ENCODE results near the gene TMEM26.

The TMEM26 gene

DNA sequence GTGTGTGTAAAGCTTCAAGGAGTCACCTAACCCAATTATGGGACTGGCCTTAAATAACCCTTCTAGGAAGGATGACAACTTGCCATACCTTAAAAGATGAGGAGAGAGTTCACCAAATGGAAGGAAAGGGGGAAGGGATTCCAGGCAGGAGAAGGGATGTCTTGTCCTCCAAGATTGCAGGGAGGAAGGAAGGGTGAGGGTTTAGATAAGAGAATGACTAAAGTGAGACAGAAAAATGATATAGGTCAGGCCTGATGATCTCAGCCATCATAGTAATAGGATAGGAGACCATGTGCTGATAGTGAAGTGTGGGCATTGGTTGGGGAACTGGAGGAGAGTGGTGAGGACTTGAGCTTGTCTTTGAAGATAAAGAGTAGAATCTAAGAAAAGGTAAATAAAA is 7.7 kb upstream of the TMEM26 start:
- DNase-seq (ENCODE audit: low read depth): no peak

DNA sequence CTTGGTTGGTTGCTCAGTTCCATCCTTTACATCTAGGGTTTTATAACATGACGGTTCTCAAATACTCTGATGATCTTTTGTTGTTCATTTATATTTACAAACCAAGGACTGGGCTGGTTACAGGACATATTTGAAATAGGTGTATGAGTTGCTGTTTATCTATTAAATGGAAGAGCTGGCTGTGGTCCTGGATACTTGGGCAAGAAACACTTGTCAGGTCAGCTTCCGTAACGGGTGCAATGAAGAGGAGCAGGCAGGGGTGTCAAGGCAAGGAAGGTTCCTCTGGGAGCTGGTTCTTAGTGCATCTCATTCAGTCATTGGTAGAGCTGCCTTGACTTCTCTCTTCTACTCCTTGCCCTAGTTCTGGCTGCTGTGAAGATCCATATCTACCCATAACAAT is 4.8 kb upstream of the TMEM26 start:
- no peak for DNase-seq (ENCODE audit: low read depth)

DNA sequence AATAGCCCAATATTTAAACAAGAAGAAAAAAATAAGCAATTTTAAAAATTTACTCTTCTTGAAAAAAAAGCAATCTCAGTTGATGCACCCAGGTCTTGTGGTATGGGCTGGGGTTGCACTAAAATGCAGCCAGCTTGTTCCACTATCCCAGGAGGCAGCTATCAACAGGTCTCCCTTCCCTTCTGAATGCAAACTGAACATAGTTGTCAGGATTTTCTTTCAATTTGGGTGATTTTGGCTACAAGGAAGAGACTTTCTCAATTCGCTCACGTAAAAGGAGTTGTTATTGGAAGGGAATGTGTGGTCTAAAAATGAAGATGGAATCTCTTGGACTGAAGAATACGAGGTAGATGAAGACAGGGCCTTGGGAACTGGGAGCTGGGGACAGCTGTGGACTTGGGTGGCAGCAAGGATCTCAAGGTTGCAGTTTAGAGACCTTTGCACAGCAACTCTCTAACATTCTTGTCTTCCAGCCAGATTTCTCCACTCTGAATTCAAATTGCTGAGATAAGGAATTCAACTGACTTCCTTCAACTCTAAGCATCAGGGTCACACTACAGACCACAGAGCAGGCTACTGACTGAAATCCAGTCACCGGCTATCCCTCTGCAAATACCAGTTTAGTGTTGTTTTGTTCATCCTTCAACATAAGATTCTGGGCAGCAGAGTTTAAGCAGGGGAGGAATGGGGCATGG is 3.1 kb upstream of the TMEM26 start:
- DNase-seq (ENCODE audit: low read depth): no peak

DNA sequence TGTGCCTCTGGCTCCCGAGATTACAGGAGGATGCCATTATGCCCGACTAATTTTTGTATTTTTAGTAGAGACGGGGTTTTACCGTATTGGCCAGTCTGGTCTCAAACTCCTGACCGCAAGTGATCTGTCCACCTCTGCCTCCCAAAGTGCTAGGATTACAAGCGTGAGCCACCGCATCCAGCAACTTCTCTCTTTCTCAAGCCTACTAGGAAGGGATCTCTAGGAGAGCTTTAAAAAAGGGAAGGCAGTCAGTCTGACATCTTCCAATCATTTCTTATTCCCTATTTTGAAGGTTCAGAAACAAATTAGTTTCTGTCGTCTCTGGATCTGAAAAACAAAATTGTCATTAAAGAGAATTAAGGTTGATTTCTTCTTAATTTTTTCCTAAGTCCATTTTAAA is 2.5 kb upstream of the TMEM26 start:
- no peak for DNase-seq (ENCODE audit: low read depth)

DNA sequence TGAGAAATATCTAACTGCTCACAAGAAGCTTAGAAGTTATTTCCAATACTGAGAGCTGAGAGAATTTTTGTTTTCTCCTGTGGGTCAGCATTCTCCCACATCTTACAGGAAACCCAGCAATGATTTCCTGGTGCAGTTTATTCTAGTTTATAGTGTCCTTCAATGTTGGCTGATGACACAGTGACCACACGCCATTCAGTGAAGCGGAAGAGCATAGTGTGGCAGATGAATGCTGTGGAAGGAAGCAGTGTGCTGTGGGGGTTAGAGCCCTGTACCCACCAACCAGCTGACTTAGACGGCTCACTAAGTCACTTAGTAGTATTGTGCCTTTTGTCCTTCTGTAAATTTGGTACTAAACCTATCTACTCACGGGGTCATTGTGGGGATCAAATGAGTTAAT is 1.4 kb upstream of the TMEM26 start:
- DNase-seq (ENCODE audit: low read depth): no peak

DNA sequence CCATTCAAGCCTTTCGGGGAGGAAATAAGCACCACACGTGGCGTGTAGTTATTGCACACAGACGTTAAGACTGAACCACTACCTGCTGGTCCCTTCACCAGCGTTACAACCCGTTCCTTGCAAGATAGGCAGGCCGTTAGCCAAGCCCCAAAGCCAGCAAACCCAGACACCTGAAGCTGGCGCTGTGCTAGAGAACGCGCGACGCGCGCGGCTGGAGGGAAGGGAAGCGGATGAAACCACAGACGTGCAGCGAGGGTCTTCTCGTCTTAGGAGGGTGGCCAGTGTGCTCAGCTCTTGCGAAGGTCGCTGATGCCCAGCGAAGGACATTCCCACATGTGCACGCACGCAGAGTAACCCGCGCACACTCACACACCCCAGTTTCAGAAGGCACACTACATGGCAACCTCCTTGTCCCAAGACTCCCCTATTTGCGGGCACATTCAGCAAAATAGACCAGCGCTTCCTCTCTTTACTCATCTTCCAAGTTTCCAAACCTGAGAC is 980 bp downstream of the TMEM26 start:
- DNase-seq (ENCODE audit: low read depth): no peak

DNA sequence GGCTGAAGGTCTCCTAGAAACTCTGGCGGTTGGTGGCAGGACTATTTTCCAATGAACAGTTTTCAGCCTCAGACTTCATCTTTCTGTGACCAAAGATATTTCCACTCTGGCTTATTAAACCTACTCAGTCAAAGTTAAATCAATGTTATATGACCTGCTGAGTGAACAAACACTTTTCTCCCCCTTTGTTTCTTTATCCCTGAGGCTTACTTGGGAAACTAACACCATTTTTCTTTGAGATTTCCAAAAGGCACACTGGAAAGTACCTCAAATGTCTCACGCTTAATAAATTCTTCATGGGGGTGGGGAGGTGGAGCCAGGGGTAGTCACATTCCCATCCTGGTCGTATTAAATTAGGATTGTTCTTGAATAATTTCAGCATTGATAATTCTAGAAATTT is 1.8 kb downstream of the TMEM26 start:
- DNase-seq (ENCODE audit: low read depth): no peak

DNA sequence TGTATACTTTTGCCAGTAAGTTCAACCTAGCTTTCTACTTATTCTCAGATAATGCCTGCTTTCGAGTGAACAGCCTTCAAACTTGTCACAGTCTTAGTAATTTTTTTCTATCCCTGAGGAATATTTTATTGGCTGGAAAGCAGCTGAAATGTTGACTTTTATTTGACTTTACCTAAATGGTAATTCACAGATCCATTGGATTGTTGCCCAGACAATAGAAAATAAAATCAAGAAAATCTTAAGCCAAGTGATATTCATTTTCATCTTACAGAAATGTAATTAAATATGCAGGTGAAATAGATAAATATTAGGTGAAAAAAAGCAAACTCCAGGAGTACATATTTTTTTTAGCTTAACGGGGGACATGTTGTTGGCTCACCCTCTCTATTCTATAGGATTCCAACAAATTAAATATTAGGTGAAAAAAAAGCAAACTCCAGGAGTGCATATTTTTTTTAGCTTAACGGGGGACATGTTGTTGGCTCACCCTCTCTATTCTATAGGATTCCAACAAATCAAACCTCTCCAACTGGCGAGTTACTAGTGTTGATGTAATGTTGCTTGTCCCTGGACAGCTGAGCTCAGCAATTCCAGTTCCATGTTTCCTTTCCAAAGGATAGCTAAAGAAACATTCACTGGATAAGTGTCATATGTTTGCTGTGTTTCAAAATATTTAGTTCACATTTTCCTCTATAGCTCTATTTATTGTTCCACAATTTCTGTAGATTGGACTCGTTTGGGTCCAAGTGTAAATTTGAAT is 4.2 kb downstream of the TMEM26 start:
- DNase-seq (ENCODE audit: low read depth): no peak

DNA sequence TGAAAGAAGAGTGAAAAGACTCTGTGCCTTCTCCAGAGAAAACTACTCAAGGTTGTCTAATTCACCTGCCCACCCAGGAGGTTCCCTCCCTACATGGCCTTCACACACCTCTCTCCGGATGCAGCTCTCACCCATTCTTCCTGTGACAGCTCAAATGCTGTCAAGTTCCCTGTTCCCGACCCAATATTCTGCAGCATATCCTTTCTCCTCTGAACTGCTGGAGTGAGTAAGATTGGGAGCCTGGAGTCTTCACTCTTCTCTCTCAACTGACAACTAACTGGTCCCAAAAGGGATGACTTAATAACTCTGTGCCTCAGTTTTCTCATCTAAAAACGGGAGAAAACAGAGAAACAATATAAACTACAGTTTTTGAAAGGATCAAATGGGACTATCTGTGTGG is 5.1 kb downstream of the TMEM26 start:
- no peak for DNase-seq (ENCODE audit: low read depth)

DNA sequence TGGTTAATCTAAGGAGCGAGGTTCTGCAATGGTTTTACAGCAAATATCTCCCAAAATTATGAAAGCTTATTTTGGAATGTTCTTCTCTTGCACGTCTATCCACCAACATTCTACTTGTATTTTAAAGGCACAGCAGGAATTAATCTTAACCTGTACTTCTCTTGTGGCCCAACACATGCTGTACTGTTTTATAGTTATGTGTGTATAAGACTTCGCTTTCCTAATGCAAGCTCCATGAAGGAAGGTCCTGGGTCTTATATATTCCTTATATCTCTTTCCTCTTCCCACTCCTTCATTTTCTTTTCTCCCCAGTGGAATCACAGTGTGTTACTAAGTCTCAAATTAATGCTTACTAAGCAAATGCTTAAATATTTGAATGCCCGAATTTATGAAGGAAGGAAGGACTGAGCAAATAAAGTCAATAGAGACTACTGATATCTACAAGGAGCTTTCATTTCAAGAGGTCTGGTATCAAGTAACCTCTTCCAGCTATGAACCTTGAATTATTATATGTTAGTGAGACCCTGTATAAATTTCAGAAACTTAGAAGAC is 14.0 kb downstream of the TMEM26 start:
- no peak for DNase-seq (ENCODE audit: low read depth)

DNA sequence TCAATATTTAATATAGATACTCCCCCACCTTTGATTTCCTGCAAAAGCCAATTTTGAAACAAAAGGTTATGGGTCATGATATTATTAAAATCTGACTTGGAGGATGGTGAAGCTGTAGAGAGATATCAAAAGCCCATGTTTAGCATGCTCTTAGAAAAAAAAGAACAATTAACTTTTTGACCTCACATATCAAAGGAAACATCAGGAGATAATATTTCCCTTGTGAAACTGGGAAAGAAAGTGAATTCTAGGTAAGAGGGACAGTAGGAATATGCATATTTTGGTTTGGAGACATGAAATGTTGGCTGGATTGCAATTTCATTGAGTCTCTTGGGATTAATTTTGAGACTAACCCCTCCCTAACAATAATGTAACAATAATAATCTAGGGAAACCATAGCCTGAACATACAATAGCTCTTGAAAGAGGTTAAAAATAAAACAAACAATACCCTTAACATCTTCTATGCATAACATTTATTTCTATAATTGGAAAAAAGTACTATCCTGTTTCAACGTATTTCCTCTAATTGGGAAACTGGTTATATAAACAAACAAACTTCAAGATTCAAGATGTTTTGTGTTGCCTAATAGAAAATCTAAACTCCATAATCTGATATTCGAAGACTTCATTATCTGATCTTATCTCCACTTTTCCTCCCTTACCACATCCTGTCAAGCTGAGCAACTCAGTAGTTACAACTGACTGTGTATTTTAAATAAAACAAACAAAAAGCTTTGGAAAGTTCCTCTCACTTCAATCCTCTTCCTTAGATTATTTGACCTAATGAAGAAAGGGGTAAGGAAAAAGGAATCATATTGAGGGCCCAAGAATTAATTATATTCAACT is 14.8 kb downstream of the TMEM26 start:
- no peak for DNase-seq (ENCODE audit: low read depth)

DNA sequence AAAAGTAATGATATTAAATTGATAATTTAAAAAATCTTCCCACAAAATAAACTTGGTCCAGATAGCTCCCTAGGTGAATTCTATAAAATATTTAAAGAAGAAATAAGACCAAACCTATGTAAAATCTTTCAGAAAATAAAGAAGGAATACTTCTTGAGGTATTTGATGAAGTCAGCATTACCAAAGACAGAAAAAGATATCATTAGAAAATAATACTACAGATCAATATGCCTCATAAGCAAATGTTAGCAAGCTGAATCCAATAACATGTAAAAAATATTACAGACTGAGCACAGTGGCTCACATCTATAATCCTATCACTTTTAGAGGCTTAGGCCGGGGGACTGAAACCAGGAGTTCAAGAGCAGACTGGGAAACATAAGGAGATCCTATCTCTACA is 30.0 kb downstream of the TMEM26 start:
- no peak for DNase-seq (ENCODE audit: low read depth)

DNA sequence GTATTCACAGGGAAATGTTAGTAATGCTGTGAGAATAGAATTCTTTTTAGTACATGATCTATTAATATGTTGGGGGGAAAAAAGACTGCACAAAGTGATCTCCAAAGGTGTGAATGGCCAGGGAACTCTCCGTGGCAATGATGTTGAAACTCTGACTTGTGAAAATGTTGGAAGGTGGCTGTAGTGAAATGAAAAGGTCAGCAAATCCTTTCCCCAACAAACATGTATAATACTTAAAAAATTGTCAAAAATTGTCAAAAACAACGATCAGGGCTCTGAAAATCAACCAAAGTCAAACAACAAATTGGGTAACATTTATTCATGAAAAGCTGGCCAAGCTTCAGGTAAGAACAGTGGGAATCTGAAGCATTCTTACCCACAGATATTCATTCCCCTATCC is 35.5 kb downstream of the TMEM26 start:
- no peak for DNase-seq (ENCODE audit: low read depth)

DNA sequence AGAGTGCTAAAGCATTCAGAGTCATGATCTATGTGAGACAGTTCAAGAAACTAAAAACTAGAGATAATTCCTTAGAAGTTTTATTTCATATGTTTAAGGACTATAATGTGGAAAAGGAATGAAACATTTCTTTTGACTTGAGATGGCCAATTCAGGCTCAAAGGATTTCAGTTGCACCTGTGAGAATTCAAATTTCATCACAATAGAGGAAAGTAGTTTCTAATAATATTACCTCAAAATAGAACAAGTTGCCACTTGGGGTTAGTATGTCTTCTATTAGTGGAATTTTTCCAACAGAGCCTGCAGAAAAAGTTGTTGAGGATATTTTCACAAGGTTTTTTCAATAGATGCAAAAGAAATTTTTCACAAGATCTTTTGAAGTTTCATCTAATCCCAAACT is 37.4 kb downstream of the TMEM26 start:
- DNase-seq (ENCODE audit: low read depth): no peak

DNA sequence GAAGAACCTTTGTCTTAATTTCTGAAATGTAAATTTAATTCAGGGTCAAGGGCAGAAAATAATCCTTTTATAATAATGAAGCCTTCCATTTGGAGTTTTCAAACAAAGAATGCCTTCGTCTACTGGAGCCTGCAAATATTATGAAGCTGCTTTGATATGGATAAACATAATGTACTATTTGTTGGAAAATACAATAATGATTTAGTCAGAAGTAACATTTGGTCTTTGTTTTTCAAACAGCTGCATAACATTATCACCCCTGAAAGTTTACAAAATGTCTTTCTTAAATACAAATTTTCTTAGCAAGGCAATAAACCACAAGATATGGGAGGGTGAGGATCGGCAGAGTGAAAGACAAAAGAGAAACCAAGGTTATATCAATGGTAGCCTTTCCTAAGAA is 41.5 kb downstream of the TMEM26 start:
- no peak for DNase-seq (ENCODE audit: low read depth)

DNA sequence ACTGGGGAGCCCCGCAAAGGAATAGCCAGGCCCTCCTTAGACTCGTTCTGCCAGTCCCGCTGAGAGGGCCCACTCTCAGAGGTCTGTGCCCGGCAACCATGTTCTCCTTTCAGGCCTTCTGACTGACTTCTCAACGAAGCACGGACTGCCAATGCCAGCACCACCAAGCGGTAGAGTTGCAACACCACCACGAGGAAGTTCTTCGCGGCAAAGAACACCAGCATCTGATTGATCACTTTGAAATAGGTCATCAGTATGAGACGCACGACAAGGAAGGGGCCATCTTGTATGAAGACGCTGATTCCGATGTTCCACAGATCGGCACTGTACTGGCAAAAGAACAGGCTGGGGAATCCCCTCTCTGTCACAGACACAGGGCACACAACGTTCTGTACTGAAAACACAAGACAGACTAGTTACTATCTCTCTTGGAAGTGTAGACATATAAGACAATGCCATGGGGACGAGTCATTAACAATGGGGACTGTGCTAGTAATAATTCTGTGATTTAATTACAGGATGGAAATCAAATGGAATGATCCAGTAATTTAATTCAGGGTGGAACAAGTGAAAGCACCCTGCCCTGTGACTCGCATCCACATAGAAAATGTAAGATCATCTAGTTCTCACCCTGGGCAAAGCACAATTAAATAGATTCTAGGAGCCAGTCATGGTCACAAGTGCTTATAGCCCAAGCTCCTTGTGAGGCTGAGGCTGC is 42.7 kb downstream of the TMEM26 start:
- no peak for DNase-seq (ENCODE audit: low read depth)

DNA sequence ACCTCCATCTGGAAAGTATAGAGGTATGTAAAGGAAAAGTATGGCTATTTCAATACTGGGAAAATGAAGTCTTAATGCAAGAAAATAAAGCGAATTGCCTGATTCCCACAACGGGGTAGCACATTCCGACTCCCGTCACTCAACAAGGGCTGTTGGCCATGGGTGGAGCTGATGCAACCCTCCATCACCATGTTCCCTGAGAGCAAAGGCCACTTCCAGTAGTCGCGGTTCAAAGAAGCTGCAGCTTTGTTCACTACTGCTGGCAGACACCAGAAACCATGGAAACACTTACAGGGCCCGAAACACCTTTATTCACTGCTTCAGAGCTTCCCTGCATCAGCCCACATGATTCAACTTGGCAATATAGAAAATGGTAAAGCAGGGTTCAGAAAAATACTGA is 44.0 kb downstream of the TMEM26 start:
- no peak for DNase-seq (ENCODE audit: low read depth)

DNA sequence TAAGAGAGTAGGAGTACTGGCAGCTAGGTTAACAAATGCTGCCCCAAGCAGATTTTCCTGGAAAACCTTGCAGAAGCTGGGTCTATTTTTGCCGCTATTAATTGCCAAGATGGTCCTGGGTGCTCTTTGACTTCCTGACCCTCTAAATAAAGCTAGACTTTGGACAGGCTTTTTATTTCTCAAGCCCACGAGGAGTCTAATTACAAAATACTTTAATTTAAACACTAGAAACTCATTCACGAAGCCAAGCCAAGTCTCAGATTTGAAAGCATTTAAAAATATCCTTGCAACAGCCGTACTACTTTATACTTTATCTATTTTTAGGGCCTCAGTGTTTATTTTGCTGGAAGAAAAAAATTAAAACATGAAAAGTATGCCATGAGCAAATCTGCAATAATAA is 45.1 kb downstream of the TMEM26 start:
- no peak for DNase-seq (ENCODE audit: low read depth)

DNA sequence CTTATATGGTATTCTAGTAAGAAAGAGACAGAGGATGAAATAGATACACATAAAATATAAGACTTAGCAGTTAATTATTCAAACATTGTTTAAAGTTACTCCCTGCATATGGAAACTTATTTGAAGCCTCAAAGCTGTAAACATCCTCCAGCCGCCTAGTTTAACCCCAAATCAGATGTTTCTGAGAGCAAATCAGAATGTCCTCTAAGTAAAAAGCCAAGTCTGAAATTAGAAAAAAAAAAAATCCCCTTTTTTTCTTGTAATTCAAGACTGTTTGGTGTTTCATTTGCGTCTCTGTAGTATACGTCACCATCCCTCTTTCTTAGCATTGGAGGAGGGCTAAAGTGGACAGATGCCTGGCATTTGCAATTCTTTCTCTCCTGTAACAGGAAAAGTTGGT is 46.4 kb downstream of the TMEM26 start:
- DNase-seq (ENCODE audit: low read depth): no peak

DNA sequence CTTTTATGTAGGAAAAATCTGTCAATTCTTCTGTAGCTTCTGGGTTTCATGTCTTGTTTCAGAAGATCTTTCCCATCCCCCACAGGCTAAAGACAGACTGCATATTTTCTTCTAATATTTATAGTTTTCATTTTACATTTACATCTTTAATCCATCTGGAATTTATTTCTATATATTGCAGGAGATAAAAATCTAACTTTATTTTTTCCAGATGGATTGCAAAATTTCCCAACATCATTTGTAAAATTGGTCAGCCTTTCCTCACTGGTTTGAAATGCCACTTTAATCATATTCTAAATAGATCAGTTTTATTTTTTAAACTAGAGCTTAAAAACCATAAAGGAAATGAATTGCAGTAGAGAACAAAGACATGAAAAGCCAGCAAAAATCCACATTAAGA is 46.9 kb downstream of the TMEM26 start:
- no peak for DNase-seq (ENCODE audit: low read depth)

DNA sequence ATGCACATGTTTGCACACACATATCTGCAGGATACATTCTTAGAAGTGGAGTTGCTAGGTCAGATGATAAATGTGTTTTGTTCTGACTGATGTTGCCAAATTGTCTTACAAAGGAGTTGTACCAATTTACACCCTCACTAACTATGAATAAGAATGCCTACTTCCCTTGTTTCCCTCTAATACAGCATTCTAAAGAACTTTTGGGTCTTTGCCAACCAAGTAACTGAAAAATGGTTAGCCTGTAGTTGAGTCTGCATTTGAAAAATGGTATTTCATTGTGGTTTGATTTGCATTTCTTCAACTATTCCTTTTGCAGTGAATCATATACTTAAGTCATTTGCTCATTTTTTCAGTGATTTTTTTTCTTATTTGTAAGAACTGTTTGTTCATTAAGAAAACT is 48.4 kb downstream of the TMEM26 start:
- DNase-seq (ENCODE audit: low read depth): no peak

DNA sequence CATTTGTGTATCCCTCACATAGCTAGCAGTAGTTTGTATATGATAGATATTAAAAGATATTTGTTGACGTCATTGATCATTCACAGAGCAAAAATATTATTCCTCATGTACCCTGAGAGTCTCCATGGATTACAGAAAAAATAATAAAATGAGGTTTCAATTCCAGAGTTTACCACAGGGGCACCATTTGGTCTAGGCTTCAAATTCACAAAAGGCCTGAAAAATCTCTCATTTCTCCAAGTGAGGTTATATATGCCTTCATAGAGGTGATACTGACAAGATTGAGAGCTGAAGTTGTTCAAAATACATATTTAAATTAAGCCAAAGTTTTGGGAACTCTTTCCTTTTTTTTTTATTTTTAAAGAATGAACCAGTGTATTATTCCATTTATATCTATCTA is 52.7 kb downstream of the TMEM26 start:
- DNase-seq (ENCODE audit: low read depth): no peak

All from T follicular helper cell (primary cell).